KBM-7 (cell line): Measurements from ENCODE around the gene AHCYL2.

ENCODE experiments used
- DNase-seq: peaks from one replicate; pipeline ENCODE4 v3.0.0-alpha.2; 2015
- in situ Hi-C: fragments of 300-500 bp; cut with MboI; formaldehyde crosslinking; loops from 2 replicates; pipeline ENCODE4 v1.14.3; 2020; ENCODE audit warnings: low sequenced_read_pairs, low pct_unique_long_range_greater_than_20kb, mixed read lengths

Gene AHCYL2

DNA sequence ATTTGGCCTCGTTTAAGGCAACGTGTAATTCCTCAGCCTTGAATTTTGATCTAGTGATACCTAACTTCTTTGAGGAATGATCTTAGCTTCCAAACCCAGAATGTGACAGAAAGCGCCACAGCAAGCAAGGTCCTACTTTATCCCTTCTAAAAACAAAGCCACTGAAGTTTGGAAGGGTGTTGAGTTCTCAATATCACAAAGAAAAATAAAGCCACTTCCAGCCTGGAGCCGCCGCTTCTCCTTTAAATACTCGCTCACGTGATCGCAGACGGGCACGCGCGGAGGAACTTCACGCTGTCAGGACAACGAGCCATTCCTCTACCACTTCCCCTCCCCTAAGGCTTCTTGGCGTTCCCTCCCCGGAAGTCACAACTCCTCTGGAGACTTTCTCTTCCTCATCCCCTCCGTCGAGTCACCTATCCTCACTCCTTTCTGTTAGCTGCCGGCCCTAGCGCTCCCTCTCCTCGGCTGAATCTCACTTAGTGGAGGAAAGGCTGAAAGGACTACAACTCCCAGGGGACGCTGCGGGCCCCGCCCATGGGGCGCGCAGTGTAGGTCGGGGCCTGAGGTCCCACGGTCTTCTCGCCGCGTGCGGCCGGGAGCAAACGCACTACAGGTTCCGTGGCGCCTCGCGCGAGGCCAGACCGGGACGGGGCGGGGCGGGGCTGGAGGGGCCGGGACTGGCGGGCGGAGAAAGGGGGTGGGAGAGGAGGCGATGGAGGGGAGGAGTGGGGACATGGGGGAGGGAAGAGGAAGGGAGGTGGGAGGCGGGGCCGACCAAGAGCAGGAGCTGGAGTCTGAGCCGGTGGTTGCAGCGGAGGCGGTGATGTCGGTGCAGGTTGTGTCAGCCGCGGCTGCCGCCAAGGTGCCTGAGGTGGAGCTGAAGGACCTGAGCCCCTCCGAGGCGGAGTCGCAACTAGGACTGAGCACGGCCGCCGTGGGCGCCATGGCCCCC is at the start of gene AHCYL2:
Gene AHCYL2 (plus strand): TSS at position 780 of the 955 bp plus-strand sequence.
- DNase-seq, result peak; percentile 97
- in situ Hi-C loops, result no loop called here

DNA sequence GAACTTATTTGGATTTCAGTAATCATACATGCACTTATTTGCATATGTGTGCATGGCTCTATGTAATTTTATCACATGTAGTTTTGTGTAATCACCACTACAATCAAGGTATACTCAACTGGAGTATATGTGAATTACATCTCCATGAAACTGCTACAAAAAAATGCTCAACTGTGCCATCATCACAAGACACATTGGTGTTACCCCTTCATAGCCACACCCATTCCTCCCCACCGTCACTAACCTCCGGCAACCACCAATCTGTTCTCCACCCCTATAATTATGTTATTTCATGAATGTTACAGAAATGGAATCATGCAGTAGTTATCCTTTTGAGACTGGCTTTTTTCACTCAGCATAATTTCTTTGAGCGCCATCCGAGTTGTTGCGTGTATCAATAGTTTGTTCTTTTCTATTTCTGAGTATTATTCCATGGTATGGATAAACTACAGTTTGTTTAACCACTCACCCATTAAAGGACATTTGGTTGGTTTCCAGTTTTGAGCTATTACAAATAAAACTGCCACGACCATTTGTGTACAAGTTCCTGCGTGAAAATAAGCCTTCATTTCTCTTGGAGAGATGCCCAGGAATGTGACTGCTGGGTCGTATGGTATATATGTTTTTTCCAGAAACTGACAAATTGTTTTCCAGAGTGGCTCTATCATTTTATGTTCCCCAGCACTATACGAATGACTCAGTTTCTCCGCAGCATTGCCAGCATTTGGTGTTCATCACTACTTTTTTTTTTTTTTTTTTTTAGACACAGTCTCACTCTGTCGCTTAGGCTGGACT is 47.7 kb upstream of the AHCYL2 start:
- no peak for DNase-seq
- in situ Hi-C loops, result no loop called here

DNA sequence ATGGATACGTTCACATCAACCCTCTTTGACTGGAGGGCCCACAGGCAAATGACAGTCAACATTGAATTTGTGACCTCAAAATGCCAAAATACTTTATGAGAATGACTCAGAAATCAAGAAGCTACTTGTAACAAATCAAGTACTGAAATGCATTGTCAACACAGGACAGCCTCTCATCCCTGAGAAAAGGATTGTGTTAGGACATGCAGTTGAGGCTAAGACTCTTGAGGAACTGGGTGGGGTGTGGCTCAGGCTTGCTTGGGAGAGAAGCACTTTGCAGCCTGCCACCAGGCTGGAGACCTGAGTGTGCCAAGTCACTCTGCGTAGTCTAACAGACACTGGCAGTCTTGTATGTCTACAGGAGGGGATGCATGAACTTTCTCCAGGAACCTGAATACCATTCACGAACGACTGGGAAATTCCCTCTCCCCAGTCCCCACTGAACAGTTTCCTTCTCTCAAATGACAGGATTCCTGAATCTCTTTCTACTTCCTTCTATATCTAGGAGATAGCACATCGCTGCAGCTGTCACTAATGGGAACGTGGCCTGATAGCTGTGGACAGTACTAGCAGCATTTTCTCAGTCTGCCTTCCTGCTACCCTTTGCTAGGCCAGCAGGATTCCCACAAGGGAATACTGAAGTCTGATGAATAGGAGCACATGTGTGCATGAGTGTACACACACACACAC is 39.7 kb upstream of the AHCYL2 start:
- in situ Hi-C loops, result no loop called here
- DNase-seq, result no peak

DNA sequence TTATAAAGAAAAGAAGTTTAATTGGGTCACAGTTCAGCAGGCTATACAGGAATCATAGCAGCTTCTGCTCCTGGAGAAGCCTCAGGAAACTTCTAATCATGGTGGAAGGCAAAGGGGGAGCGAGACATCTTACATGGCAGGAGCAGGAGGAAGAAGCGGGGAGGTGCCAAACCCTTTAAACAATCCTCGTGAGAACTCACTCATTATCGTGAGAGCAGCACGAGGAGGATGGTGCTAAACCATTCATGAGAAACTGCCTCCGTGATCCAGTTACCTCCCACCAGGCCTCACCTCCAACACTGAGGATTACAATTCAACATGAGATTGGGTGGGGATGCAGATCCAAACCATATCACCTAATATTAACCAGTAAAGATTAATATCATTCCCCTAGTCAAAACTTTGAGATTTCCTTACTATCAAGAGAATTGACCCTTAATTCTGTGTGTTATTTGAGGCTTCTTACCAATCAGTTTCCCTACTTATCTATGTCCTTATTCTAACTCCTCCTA is 38.0 kb upstream of the AHCYL2 start:
- no peak for DNase-seq
- in situ Hi-C loops, result no loop called here

DNA sequence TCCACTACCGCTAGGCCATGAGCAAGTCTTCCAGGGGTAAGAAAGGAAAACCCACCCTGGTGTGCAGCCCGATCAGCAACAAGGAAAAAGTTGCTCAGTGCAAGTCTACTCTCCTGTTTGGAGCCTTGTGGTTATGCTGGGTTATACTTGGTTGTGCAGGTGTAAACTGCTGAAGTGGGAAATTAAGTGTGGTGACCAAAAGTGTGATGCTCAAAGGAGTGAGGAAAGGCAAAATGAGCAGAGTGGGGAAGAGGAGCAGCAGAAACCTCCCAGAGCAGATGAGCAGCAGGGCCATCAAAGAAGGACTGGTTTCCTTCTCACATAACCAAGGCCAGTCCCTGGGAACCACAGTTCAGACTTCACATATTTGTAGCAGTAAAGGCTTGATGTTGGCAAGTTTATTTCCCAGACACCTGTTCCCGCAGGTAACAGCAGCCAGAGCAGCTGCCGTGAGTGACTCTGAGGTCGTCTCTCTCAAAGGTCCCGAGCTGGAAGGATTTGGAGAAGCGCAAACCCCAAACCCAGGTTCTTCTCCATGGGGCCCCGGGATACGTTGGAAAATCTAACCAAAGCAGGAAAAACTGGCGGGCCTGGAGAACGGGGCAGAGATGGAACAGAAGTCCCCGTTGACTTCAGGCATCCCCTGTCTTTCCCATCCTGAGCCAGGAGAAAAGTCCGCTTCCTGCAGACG is 37.0 kb upstream of the AHCYL2 start:
- peak; percentile 9 for DNase-seq

DNA sequence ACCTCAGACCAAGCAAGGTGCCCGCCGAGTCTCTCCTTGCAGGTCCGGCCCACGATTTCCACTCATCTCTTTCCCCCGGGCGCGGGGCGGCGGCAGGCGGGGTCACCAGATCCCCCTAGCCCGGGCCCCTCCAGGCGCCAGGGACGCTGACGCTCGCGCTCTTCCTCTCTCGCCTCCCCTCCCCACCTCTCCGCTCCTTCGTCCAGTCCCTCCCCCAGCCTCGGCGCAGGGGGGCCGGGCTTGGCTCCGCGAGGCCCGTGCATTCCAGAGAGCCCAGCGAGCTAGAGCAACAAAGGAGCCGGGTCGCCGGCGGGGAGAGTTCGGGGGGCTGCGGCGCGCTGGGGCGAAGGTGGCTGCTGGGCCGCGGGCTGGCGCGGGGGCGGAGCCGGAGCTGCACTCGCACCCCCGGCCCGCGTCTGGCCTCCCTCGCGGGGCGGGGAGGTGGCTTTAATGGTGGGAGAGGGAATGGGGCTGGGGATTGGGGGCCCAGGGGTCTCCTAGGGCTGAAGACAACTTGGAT is 36.4 kb upstream of the AHCYL2 start, which contains the start of gene SMO:
Gene SMO (plus strand): TSS at position 262 of the 520 bp plus-strand sequence. CDS start 519 bp downstream, outside the sequence.
- peak; percentile 69 for DNase-seq
- in situ Hi-C loops, result no loop called here

More for the DNA sequence above, 37.0 kb upstream of the AHCYL2 start:
- in situ Hi-C loops, result no loop called here

DNA sequence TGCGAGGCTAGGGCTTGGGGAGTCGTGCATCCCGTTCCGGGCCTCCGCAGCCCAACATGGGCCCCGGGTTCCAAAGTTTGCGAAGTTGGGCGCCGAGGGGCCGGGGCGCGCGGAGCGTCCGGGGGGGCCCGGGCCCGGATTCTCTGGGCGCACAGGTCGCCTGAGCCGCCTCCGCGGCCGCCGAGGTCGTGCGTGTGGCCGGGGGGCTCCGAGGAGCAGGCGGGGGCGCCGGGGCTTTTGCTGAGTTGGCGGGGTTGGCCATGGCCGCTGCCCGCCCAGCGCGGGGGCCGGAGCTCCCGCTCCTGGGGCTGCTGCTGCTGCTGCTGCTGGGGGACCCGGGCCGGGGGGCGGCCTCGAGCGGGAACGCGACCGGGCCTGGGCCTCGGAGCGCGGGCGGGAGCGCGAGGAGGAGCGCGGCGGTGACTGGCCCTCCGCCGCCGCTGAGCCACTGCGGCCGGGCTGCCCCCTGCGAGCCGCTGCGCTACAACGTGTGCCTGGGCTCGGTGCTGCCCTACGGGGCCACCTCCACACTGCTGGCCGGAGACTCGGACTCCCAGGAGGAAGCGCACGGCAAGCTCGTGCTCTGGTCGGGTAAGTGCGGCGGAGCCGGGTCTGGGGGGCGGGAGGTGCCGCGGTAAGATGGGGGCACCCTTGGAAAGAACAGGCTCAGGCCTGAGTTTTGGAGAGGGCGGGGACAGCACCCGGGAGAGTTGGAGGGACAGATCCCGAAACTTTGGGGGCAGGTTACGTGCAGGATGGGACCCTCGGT is 35.8 kb upstream of the AHCYL2 start:
- DNase-seq, result peak; percentile 30
- in situ Hi-C loops, result no loop called here

DNA sequence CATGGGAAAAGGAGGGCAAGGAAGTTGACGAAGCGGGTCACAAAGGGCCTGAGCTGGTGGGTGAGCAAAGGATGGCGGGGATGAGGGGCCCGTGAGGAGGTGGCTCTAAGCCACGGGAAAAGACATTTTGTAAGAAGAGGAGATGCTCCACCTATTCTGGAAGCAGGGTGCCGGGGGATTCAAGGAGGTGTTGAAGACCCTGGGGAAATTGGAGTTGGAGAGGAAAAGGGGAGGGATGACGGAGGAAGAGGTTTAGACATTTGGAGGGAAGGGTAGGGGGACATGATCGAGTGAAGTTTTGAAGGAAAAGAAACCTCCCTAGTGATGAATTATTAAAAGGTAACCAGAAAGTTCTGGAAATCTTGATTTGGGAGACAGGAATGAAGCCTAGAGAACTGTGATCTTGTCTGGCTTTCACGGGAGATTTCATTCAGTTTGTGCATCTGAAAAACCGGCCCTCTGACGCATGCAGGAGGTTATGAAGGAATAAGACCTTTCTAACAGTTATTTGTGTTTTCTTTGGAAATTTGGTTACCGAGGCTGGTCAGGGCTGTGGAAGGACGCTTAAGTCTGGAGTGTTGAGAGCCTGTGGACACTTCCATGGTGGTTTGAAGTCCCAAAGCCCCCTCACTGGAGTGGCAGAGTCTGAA is 35.0 kb upstream of the AHCYL2 start:
- DNase-seq, result no peak
- in situ Hi-C loops, result no loop called here

DNA sequence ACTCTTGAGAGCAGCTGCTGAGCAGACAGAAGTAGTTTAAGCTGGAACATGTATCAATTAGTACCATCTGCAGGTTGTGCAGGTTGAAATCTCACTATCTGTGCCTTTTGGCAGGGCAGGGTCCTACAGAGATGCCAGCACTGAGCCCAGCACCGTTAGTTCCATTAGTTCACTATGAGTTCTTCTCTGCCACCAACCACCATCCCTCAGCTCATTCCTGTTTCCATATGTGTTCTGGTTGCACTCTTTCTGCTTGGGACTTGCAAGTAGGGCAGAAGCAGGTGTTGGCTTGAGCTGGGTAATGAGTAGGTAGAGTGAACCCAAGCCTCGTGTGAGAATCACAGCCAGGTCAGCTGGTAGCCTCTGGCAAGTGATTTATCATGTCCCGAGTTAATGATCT is 33.6 kb upstream of the AHCYL2 start:
- no peak for DNase-seq
- in situ Hi-C loops, result no loop called here

DNA sequence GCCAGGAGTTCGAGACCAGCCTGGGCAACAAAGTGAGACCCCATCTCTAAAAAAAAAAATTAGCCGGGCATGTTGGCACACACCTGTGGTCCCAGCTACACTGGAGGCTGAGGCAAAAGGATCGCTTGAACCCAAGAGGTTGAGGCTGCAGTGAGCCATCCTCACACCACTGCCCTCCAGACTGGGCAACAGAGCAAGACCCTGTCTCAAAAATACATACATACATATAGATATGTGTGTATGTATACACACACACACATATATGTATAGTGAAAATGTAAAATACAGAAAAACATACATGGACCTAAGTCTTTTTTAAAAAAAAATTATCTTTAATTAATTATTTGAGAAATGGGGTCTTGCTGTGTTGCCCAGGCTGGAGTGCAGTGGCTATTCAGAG is 30.9 kb upstream of the AHCYL2 start:
- no peak for DNase-seq
- in situ Hi-C loops, result no loop called here

DNA sequence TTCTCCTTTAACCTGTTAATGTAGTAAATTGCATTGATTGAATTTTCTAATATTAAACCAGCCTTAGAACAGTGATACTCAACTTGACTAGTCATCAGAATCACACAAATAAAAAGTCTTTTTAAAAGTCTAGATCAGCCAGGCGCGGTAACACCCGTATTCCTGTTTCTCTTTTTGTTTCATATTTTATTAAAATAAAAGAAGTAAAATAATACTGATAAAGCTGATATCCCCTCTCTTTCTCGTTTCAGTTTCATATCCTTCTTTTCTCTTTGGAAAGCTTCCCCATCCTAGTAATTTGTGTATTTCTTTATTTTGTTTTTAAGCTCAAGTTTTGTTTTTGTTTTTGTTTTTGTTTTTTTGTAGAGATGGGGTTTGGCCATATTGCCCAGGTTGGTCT is 27.1 kb upstream of the AHCYL2 start:
- no peak for DNase-seq
- in situ Hi-C loops, result no loop called here

DNA sequence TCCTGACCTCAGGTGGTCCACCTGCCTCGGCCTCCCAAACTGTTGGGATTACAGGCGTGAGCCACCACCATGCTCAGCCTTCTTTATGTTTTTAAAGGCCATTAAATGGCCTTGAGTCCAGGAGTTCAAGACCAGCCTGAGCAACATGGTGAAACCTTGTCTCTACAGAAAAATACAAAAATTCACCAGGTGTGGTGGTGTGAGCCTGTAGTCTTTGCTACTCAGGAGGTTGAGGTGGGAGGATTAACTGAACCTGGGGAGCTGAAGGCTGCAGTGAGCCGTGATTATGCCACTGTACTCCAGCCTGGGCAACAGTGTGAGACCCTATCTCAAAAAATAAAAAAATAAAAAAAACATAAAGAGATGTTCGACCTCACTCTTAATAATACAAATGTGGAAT is 25.4 kb upstream of the AHCYL2 start:
- in situ Hi-C loops, result no loop called here
- DNase-seq, result no peak

DNA sequence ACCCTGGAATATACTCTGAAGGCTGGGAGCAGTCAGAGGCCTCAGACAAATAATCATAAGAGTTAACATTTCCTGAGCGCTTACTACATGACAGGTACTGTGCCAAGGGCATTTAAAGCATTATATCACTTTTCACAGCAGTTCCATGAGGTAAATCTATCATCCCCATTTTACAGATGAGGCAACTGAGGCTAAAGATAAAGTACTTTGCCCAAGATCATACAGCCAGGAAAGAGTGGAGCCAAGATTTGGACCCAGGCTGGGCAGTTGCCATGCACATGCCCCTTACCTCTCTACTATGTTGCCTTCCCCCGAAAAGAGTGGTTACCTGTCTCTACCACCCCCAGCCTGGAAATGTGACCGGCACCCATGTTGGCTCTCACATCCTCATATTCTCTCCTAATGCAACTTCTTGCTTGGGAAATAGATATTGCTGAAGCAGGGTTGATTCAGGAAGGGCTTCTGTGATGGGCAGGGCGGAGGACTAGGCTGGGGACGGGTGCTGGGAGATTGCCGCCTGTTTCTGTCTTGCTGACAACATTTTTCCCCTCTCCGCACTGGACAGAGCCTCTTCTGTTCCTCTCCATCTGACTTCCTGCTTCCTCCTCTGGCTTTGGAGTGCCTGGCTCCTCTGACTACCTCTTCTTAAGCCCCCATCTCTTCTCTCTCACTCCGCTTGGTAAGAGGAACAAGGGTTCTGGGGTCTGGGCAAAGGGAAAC is 22.6 kb upstream of the AHCYL2 start:
- in situ Hi-C loops, result no loop called here
- no peak for DNase-seq

DNA sequence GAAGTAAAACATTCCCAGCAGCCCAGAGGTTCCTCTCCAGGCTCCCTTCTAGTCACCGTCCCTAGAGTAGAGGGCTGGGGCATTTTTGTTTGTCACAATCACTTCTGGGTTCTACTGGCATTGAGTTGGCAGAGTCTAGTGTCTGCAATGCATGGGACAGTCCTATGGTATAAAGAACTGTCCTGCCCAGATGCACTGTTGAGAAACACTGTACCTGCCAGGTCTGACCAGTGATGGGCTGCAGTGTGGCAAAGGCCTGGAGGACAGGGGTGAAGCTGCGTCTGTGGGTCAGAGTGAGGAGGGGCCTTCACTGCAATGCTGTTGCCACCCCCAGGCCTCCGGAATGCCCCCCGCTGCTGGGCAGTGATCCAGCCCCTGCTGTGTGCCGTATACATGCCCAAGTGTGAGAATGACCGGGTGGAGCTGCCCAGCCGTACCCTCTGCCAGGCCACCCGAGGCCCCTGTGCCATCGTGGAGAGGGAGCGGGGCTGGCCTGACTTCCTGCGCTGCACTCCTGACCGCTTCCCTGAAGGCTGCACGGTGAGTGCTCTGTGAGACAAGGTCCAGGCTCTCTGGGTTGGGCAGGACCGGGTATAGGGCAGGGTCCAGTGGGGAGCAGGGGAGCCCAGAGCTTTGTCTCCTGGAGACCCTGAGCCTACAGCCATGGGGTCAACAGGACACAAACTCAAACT is 21.6 kb upstream of the AHCYL2 start:
- in situ Hi-C loops, result no loop called here
- DNase-seq, result no peak

DNA sequence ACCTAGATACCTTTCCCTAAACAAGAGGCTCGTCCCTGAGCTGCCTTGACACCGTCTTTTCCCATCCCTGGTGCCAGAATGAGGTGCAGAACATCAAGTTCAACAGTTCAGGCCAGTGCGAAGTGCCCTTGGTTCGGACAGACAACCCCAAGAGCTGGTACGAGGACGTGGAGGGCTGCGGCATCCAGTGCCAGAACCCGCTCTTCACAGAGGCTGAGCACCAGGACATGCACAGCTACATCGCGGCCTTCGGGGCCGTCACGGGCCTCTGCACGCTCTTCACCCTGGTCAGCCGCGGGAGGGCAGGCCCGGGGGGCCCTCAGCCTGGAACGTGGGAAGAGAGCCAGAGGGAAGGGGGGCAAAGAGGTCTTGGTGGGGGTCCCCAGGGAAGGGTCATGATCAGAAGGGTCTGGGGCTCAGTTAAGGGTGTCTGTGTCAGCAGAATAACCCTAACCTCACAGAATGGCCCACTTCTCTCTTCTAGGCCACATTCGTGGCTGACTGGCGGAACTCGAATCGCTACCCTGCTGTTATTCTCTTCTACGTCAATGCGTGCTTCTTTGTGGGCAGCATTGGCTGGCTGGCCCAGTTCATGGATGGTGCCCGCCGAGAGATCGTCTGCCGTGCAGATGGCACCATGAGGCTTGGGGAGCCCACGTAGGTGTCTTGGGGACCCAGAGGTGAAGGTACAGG is 19.6 kb upstream of the AHCYL2 start:
- in situ Hi-C loops, result no loop called here
- DNase-seq, result no peak
